Neutrophil (primary cell): Measurements from ENCODE around the gene NAIF1.
"Not testable (repeated sequence)": the region's sequence is repeated elsewhere in the genome, so short reads cannot be mapped to it uniquely, and the experiment has no call there.

Source experiments
- H3K27ac ChIP-seq: fragments of 200-600 bp; sonication (generic); 2 replicates; pipeline ENCODE4 v1.5.1; 2016; ENCODE audit warnings: mild to moderate bottlenecking, moderate library complexity
- H3K27me3 ChIP-seq: fragments of 200-600 bp; sonication (generic); 2 replicates; pipeline ENCODE4 v1.6.0; 2016; ENCODE audit warnings: mild to moderate bottlenecking
- H3K36me3 ChIP-seq: fragments of 200-600 bp; sonication (generic); 2 replicates; pipeline ENCODE4 v1.5.1; 2017
- H3K4me1 ChIP-seq, 2 experiments: fragments of 200-600 bp in 1 of 2; sonication (generic) in 1 of 2; 1 replicate in 1 of 2; 2 replicates in 1 of 2; pipeline versions ENCODE4 v1.5.1 to v1.6.1; 2013 to 2016; ENCODE audit warnings: low read depth in 1 of 2, low read length in 1 of 2, mild to moderate bottlenecking in 1 of 2, moderate library complexity in 1 of 2; ENCODE audit not compliant: control insufficient read depth in 1 of 2, insufficient read depth in 1 of 2
- H3K4me3 ChIP-seq, 2 experiments: fragments of 200-600 bp in 1 of 2; sonication (generic) in 1 of 2; 1 replicate in 1 of 2; 2 replicates in 1 of 2; pipeline ENCODE4 v1.5.1; 2013 to 2016; ENCODE audit warnings: low read depth in 1 of 2, low read length in 1 of 2, mild to moderate bottlenecking in 1 of 2, moderate library complexity in 1 of 2
- H3K9me3 ChIP-seq: fragments of 200-600 bp; sonication (generic); 2 replicates; pipeline ENCODE4 v1.5.1; 2016
- CTCF ChIP-seq: fragments of 200-600 bp; sonication (generic); IDR thresholded peaks from 2 replicates; pipeline ENCODE4 v1.5.1; 2016; ENCODE audit warnings: antibody characterized with exemption

NAIF1 gene

GRCh38 chr9:128043467-128043868, 23.7 kb downstream of the NAIF1 start:
- H3K27ac ChIP-seq = no peak overlapping the region
- H3K4me3 ChIP-seq = no peak overlapping the region
- H3K27me3 ChIP-seq = no peaks in the 10 kb centered on the region
- no peaks in the 10 kb centered on the region for H3K36me3 ChIP-seq
- H3K9me3 ChIP-seq = no peaks in the 10 kb centered on the region
- no peaks in the 10 kb centered on the region for H3K4me1 ChIP-seq
- TF ChIP-seq CTCF = no peak

- Histone ChIP-seq H3K4me3 (no peak overlapping the region), H3K27ac (no peak overlapping the region), H3K27me3 (no peaks in the 10 kb centered on the region), H3K9me3 (no peaks in the 10 kb centered on the region), H3K36me3 (no peaks in the 10 kb centered on the region), H3K4me1 (no peaks in the 10 kb centered on the region)
- no peak for TF ChIP-seq CTCF
These were observed 25.1 kb downstream of the NAIF1 start for GRCh38 chr9:128042043-128042442.

GRCh38 chr9:128040783-128041182, 26.3 kb downstream of the NAIF1 start:
- H3K27ac ChIP-seq, H3K36me3 ChIP-seq, H3K4me3 ChIP-seq, H3K9me3 ChIP-seq, H3K27me3 ChIP-seq, H3K4me1 ChIP-seq: not testable (repeated sequence)

GRCh38 chr9:128036522-128036921, 30.6 kb downstream of the NAIF1 start:
- not testable (repeated sequence) for H3K27ac ChIP-seq

GRCh38 chr9:128034821-128035652, 32.1 kb downstream of the NAIF1 start:
- H3K36me3 ChIP-seq = no peaks in the 10 kb centered on the region
- no peaks in the 10 kb centered on the region for H3K27me3 ChIP-seq
- no peaks in the 10 kb centered on the region for H3K9me3 ChIP-seq
- H3K27ac ChIP-seq = no peak overlapping the region
- peak; percentile 89 for TF ChIP-seq CTCF
- no peaks in the 10 kb centered on the region for H3K4me1 ChIP-seq
- H3K4me3 ChIP-seq = no peak overlapping the region

More at GRCh38 chr9:128036522-128036921, 30.6 kb downstream of the NAIF1 start:
- not testable (repeated sequence) for H3K4me3 ChIP-seq, H3K27me3 ChIP-seq, H3K9me3 ChIP-seq, H3K4me1 ChIP-seq, H3K36me3 ChIP-seq

- Histone ChIP-seq H3K27me3 (peaks cover 7% of the 10 kb centered on the region), H3K36me3 (no peaks in the 10 kb centered on the region), H3K27ac (no peak overlapping the region), H3K9me3 (no peaks in the 10 kb centered on the region), H3K4me1 (no peaks in the 10 kb centered on the region), H3K4me3 (no peak overlapping the region)
- no peak for TF ChIP-seq CTCF
These were observed 33.5 kb downstream of the NAIF1 start for GRCh38 chr9:128033609-128034008.
